IMR-90 (cell line): Measurements from ENCODE around the gene C1QTNF9B. TPM values are rescaled to one million over a fixed set of nuclear protein-coding genes. Genes with fewer than 3 reads are reported as not detected.

Experiments
- ATAC-seq: fragments of 200-7000 bp; cut with Tn5 transposase; 2 replicates; pipeline ENCODE4 v1.9.1; 2020; ENCODE audit warnings: low read depth, mild to moderate bottlenecking, moderate library complexity
- BruUV-seq: library from RNA; stranded (reverse); fragments of 400-500 nt; replicated peaks from 2 replicates; lab custom pipeline; 2021; lab: Mats Ljungman, UMichigan
- CTCF ChIA-PET: fragments of 300-600 bp; formaldehyde crosslinking; extraction: SDS; loops from one replicate; lab custom pipeline; 2021; ENCODE audit warnings: antibody characterized with exemption; lab: Yijun Ruan, JAX
- POLR2A ChIA-PET: fragments of 300-600 bp; sonication (Branson Sonifier 250); formaldehyde crosslinking; loops from one replicate; lab custom pipeline; 2022; ENCODE audit warnings: antibody characterized with exemption; ENCODE audit not compliant: unreplicated experiment; lab: Charles Lee
- DNase-seq: peaks from one replicate; pipeline ENCODE4 v3.0.0; 2013
- H2AFZ ChIP-seq: replicated peaks from 2 replicates; pipeline ENCODE3; 2013; ENCODE audit warnings: low read length, mild to moderate bottlenecking; ENCODE audit not compliant: poor library complexity
- H2AK5ac ChIP-seq: 2 replicates; pipeline ENCODE4 v1.6.1; 2013; ENCODE audit warnings: low read depth, low read length, inconsistent platforms
- H2AK9ac ChIP-seq: replicated peaks from 2 replicates; pipeline ENCODE3; 2013; ENCODE audit warnings: mild to moderate bottlenecking, low read depth, low read length, moderate library complexity; ENCODE audit not compliant: poor library complexity
- H2BK120ac ChIP-seq: 2 replicates; pipeline ENCODE4 v1.6.1; 2013; ENCODE audit warnings: low read depth, low read length, inconsistent platforms
- H2BK15ac ChIP-seq: 3 replicates; pipeline ENCODE4 v1.6.1; 2013; ENCODE audit warnings: low read depth, low read length, inconsistent platforms
- H2BK20ac ChIP-seq: 2 replicates; pipeline ENCODE4 v1.6.1; 2013; ENCODE audit warnings: low read depth, mild to moderate bottlenecking, inconsistent platforms, low read length, moderate library complexity
- H2BK5ac ChIP-seq: 2 replicates; pipeline ENCODE4 v1.6.1; 2013; ENCODE audit warnings: mild to moderate bottlenecking, low read depth, low read length, inconsistent platforms; ENCODE audit not compliant: poor library complexity, severe bottlenecking
- H3K14ac ChIP-seq: replicated peaks from 2 replicates; pipeline ENCODE4 v1.6.1; 2013; ENCODE audit warnings: low read depth, low read length, inconsistent platforms
- H3K18ac ChIP-seq: 2 replicates; pipeline ENCODE4 v1.6.1; 2013; ENCODE audit warnings: low read depth, low read length, control low read depth
- H3K23ac ChIP-seq: 2 replicates; pipeline ENCODE4 v1.6.1; 2013; ENCODE audit warnings: low read depth, low read length, inconsistent platforms
- H3K27ac ChIP-seq: 2 replicates; pipeline ENCODE4 v1.5.1; 2013; ENCODE audit warnings: mild to moderate bottlenecking, control low read depth, low read length; ENCODE audit not compliant: insufficient read depth
- H3K27me3 ChIP-seq: 2 replicates; pipeline ENCODE4 v1.6.1; 2013; ENCODE audit warnings: low read length; ENCODE audit not compliant: control insufficient read depth, insufficient read depth
- H3K36me3 ChIP-seq: 2 replicates; pipeline ENCODE4 v1.6.1; 2013; ENCODE audit warnings: low read length, mixed read lengths; ENCODE audit not compliant: control insufficient read depth, insufficient read depth
- H3K4ac ChIP-seq: 2 replicates; pipeline ENCODE4 v1.6.1; 2013; ENCODE audit warnings: low read depth, low read length, inconsistent platforms
- H3K4me1 ChIP-seq: 2 replicates; pipeline ENCODE4 v1.6.1; 2013; ENCODE audit warnings: low read length, mixed read lengths; ENCODE audit not compliant: control insufficient read depth, insufficient read depth
- H3K4me2 ChIP-seq: 2 replicates; pipeline ENCODE4 v1.6.1; 2013; ENCODE audit warnings: low read depth, mild to moderate bottlenecking, control low read depth, low read length, moderate library complexity
- H3K4me3 ChIP-seq: 2 replicates; pipeline ENCODE4 v1.5.1; 2013; ENCODE audit warnings: low read depth, mild to moderate bottlenecking, control low read depth, low read length, moderate library complexity; ENCODE audit not compliant: insufficient read depth
- H3K56ac ChIP-seq: 2 replicates; pipeline ENCODE4 v1.6.1; 2013; ENCODE audit warnings: low read length, inconsistent platforms; ENCODE audit not compliant: insufficient read depth; ENCODE audit errors: extremely low read depth
- H3K79me1 ChIP-seq, 2 experiments: 2 replicates each; pipeline ENCODE4 v1.6.1; 2013; ENCODE audit warnings: low read length in 2 of 2, inconsistent platforms in 1 of 2, low read depth in 1 of 2
- H3K9ac ChIP-seq: 2 replicates; pipeline ENCODE4 v1.6.1; 2013; ENCODE audit warnings: low read depth, low read length, control low read depth
- H3K9me1 ChIP-seq: 2 replicates; pipeline ENCODE4 v1.6.1; 2013; ENCODE audit warnings: low read length, inconsistent platforms; ENCODE audit not compliant: insufficient read depth
- H3K9me3 ChIP-seq: 2 replicates; pipeline ENCODE4 v1.6.1; 2013; ENCODE audit warnings: low read length; ENCODE audit not compliant: control insufficient read depth, insufficient read depth
- H4K20me1 ChIP-seq: 2 replicates; pipeline ENCODE4 v1.6.1; 2013; ENCODE audit warnings: low read length, inconsistent platforms; ENCODE audit not compliant: insufficient read depth
- H4K5ac ChIP-seq: 2 replicates; pipeline ENCODE4 v1.6.1; 2013; ENCODE audit warnings: mild to moderate bottlenecking, low read depth, low read length, control low read depth
- H4K8ac ChIP-seq, 2 experiments: 2 replicates each; pipeline ENCODE4 v1.6.1; 2013; ENCODE audit warnings: low read depth in 2 of 2, low read length in 2 of 2, control low read depth in 1 of 2, inconsistent platforms in 1 of 2
- H4K91ac ChIP-seq: 2 replicates; pipeline ENCODE4 v1.6.1; 2013; ENCODE audit warnings: low read depth, low read length, inconsistent platforms; ENCODE audit not compliant: insufficient read depth
- BHLHE40 ChIP-seq: fragments of 150-350 bp; IDR thresholded peaks from 2 replicates; pipeline ENCODE4 v1.6.1; 2016; ENCODE audit warnings: mild to moderate bottlenecking, low read depth, low read length
- CEBPB ChIP-seq: IDR thresholded peaks from 2 replicates; pipeline ENCODE4 v1.6.1; 2012; ENCODE audit warnings: low read depth, low read length, improper control_type of control experiment
- CHD1 ChIP-seq: IDR thresholded peaks from 2 replicates; pipeline ENCODE4 v1.6.1; 2012; ENCODE audit warnings: low read depth, low read length, improper control_type of control experiment
- CTCF ChIP-seq: conservative IDR thresholded peaks from 2 replicates; pipeline ENCODE4 v1.5.1; 2012; ENCODE audit warnings: mild to moderate bottlenecking, low read depth, low read length, improper control_type of control experiment
- FOS ChIP-seq: fragments of 150-350 bp; IDR thresholded peaks from 2 replicates; pipeline ENCODE4 v1.6.1; 2016; ENCODE audit warnings: low read depth, low read length
- MAFK ChIP-seq: IDR thresholded peaks from 2 replicates; pipeline ENCODE4 v1.6.1; 2012; ENCODE audit warnings: low read depth, low read length, improper control_type of control experiment
- MAZ ChIP-seq: IDR thresholded peaks from 2 replicates; pipeline ENCODE4 v1.6.1; 2012; ENCODE audit warnings: low read depth, mild to moderate bottlenecking, low read length, improper control_type of control experiment, moderate library complexity, borderline replicate concordance
- MXI1 ChIP-seq: IDR thresholded peaks from 2 replicates; pipeline ENCODE4 v1.6.1; 2012; ENCODE audit warnings: low read depth, mild to moderate bottlenecking, low read length, moderate library complexity, borderline replicate concordance
- NFE2L2 ChIP-seq: fragments of 150-350 bp; IDR thresholded peaks from 2 replicates; pipeline ENCODE4 v1.6.1; 2016; ENCODE audit warnings: low read depth, mild to moderate bottlenecking, low read length
- POLR2A ChIP-seq: IDR thresholded peaks from 2 replicates; pipeline ENCODE4 v1.6.1; 2012; ENCODE audit warnings: mild to moderate bottlenecking, low read depth, low read length
- RFX5 ChIP-seq: IDR thresholded peaks from 2 replicates; pipeline ENCODE4 v1.8.0; 2012; ENCODE audit warnings: low read depth, mild to moderate bottlenecking, low read length, moderate library complexity
- SMC3 ChIP-seq: fragments of 150-350 bp; IDR thresholded peaks from 2 replicates; pipeline ENCODE4 v1.6.1; 2016; ENCODE audit warnings: low read depth, mild to moderate bottlenecking, antibody characterized with exemption, low read length, moderate library complexity
- USF2 ChIP-seq: fragments of 150-350 bp; IDR thresholded peaks from 2 replicates; pipeline ENCODE4 v1.6.1; 2017; ENCODE audit warnings: mild to moderate bottlenecking, antibody characterized with exemption, low read length, low read depth
- WGBS, 2 experiments: methylation state at CpG; one replicate each; pipeline versions ENCODE4 v1.1.5 to v1.1.7; 2013; ENCODE audit warnings: missing lambda C conversion rate in 2 of 2; ENCODE audit not compliant: insufficient read length in 1 of 2; ENCODE audit errors: extremely low coverage in 2 of 2; 5-methylcytosine and 5-hydroxymethylcytosine counted together
- dilution Hi-C: fragments of 300-500 bp; cut with HindIII; formaldehyde crosslinking; loops from one replicate; pipeline ENCODE4 v1.14.3; 2018; ENCODE audit warnings: low sequenced_read_pairs; ENCODE audit not compliant: unreplicated experiment
- in situ Hi-C: fragments of 300-500 bp; cut with MboI; formaldehyde crosslinking; loops from 3 replicates; pipeline ENCODE4 v1.14.3; 2019; ENCODE audit warnings: low sequenced_read_pairs, inconsistent platforms, mixed read lengths
- intact Hi-C: fragments of 100-400 bp; cut with micrococcal nuclease; formaldehyde crosslinking; loops from 2 replicates; pipeline ENCODE4 v1.10.0; 2022
- polyA plus RNA-seq, 3 experiments: library from polyadenylated mRNA; depleted of rRNA; stranded (reverse); fragments of >200 nt; gene quantifications; 2 replicates each; pipeline ENCODE4 v1.2.3, GENCODE V29; 2012; ENCODE audit warnings: low replicate concordance in 1 of 3
- total RNA-seq: library from RNA; depleted of rRNA; stranded (reverse); fragments of >200 nt; gene quantifications from 2 replicates; pipeline ENCODE4 v1.2.3, GENCODE V29; 2012

The C1QTNF9B gene
- total and polyA plus RNA-seq, 2 of the 4 experiments (the other 2 are of a cell fraction): 0.72 to 1.1 TPM

- Histone ChIP-seq H3K9ac (no peak overlapping the region), H2AK5ac (no peak overlapping the region), H3K9me1 (peaks cover 3% of the 10 kb centered on the region), H3K27me3 (no peaks in the 10 kb centered on the region), H3K56ac (no peak overlapping the region), H2BK120ac (no peak overlapping the region), H3K4me3 (no peak overlapping the region), H2BK5ac (no peak overlapping the region), H3K36me3 (peaks cover 2% of the 10 kb centered on the region), H3K9me3 (no peaks in the 10 kb centered on the region), H3K18ac (no peak overlapping the region), H2BK20ac (no peak overlapping the region), H2AK9ac (no peak overlapping the region), H3K23ac (no peak overlapping the region), H4K91ac (no peak overlapping the region), H3K4me1 (no peaks in the 10 kb centered on the region), H4K8ac (no peak overlapping the region), H3K14ac (no peak overlapping the region), H4K5ac (no peak overlapping the region), H3K4me2 (no peak overlapping the region), H3K79me1 (no peaks in the 10 kb centered on the region), H2BK15ac (no peak overlapping the region), H3K27ac (no peak overlapping the region), H3K4ac (no peak overlapping the region), H4K20me1 (no peaks in the 10 kb centered on the region), H2AFZ (no peak overlapping the region)
- DNase-seq: no peak
- in situ Hi-C loops (no loop called here), dilution Hi-C loops (no loop called here), intact Hi-C loops (no loop called here)
- no TSS peak for BruUV-seq
- ChIA-PET CTCF (no interaction called here), POLR2A (no interaction called here)
- ATAC-seq: no peak
- WGBS, 2 experiments: no CpG with 5 or more reads among the region's 2 CpGs
- TF ChIP-seq SMC3: no peak
- TF ChIP-seq CHD1: no peak
- no peak for TF ChIP-seq RFX5
- no peak for TF ChIP-seq CTCF
- TF ChIP-seq MAZ: no peak
- no peak for TF ChIP-seq POLR2A
- no peak for TF ChIP-seq USF2
- TF ChIP-seq FOS: no peak
- TF ChIP-seq MAFK: no peak
- TF ChIP-seq NFE2L2: no peak
- TF ChIP-seq CEBPB: no peak
- no peak for TF ChIP-seq MXI1
- TF ChIP-seq BHLHE40: no peak
Measured at GRCh38 chr13:23848019-23848418, 49.3 kb downstream of the C1QTNF9B start.
